ENCODE data around the gene OR52I1. TPM values are rescaled to one million over a fixed set of nuclear protein-coding genes. Genes with fewer than 3 reads are reported as not detected.

Gene OR52I1
- total and polyA plus RNA-seq, 8 donors: 0.08 to 0.14 (median 0.11) TPM; not detected in 3

DNA sequence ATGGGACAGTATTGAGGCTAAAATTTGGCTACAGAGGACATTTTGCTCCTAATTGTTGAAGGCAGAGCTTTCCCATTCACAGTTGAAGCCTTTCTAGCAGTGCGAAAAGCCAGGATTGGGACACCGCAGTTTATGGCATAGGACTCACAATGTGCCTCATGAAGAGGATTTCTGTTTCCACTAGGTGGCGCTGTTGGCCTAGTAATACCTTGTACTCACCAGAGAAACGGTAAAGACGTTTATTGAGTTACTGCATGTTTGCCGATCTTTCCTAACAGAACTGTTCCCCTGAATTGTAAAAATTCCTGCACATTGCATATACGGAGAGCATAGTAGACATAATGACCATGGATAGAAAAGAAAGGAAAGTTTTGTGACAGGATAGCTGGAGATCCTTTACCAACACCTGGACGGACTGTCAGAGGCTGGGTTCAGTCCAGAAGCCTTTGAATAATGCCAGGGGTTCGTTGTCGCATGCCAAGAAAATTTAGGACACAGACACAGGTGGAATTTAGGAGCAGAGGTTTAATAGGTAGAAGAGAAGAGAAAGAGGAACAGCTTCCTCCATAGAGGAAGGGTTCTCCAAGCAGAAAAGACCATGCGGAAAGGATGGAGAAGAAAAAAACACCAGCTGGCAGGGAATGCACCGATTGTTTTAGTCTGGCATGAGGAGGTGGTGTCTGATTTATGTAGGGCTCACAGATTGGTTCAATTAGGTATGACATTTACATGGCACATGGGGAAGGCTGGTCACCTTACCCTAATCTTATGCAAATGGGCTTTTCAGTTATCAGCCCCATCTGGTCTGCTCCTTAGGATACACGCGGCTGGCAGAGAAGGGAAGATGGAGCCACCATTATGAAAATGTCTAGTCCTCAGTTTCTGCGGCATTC lies 32.6 kb downstream of the OR52I1 start:
- Histone ChIP-seq H3K27ac (no peak overlapping the region), H3K27me3 (peaks cover 4 to 5% of the 10 kb centered on the region in 2 donors), H3K4me1 (no peaks in the 10 kb centered on the region), H3K4me3 (no peak overlapping the region), H3K36me3 (no peaks in the 10 kb centered on the region), H3K9me3 (peaks cover 0 to 13% of the 10 kb centered on the region in 2 donors)
- intact Hi-C loops (cut with DNase I): no loop called here
- DNase-seq (peak in 1 of 4 donors; percentile 40), ATAC-seq (peak; percentile 78)
- TF ChIP-seq, protein P1, sequence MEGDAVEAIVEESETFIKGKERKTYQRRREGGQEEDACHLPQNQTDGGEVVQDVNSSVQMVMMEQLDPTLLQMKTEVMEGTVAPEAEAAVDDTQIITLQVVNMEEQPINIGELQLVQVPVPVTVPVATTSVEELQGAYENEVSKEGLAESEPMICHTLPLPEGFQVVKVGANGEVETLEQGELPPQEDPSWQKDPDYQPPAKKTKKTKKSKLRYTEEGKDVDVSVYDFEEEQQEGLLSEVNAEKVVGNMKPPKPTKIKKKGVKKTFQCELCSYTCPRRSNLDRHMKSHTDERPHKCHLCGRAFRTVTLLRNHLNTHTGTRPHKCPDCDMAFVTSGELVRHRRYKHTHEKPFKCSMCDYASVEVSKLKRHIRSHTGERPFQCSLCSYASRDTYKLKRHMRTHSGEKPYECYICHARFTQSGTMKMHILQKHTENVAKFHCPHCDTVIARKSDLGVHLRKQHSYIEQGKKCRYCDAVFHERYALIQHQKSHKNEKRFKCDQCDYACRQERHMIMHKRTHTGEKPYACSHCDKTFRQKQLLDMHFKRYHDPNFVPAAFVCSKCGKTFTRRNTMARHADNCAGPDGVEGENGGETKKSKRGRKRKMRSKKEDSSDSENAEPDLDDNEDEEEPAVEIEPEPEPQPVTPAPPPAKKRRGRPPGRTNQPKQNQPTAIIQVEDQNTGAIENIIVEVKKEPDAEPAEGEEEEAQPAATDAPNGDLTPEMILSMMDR (IDR thresholded peaks at IDR 0.05): peak; percentile 28 to 35

DNA sequence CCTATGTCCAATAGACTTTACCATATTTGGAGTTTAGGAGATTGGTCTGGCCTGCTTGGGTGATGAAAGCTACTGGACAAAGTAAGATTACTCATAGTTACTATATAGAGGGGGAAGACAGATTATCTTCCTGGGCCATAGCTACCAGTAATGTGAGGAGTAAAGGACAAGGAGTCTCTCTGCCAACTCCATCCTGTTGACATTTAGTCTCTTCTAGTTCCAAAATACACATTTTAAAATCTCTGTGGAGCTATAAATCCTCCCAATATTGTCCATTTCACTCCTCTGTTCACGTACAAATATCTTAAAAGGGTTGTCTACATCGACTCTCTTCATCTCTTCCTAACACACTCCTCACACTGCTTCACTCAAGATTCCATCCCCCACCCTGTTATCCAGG lies 42.3 kb downstream of the OR52I1 start:
- ATAC-seq: no peak
- H3K27ac ChIP-seq: no peak overlapping the region
- H3K27me3 ChIP-seq: peaks cover 0 to 6% of the 10 kb centered on the region in 2 donors
- peaks cover 0 to 2% of the 10 kb centered on the region in 2 donors for H3K4me1 ChIP-seq
- DNase-seq: no peak
- H3K36me3 ChIP-seq: no peaks in the 10 kb centered on the region
- no peaks in the 10 kb centered on the region for H3K9me3 ChIP-seq
- TF ChIP-seq, protein P1 (IDR thresholded peaks at IDR 0.05): no peak
- intact Hi-C loops (cut with DNase I): no loop called here
- no peak overlapping the region for H3K4me3 ChIP-seq

DNA sequence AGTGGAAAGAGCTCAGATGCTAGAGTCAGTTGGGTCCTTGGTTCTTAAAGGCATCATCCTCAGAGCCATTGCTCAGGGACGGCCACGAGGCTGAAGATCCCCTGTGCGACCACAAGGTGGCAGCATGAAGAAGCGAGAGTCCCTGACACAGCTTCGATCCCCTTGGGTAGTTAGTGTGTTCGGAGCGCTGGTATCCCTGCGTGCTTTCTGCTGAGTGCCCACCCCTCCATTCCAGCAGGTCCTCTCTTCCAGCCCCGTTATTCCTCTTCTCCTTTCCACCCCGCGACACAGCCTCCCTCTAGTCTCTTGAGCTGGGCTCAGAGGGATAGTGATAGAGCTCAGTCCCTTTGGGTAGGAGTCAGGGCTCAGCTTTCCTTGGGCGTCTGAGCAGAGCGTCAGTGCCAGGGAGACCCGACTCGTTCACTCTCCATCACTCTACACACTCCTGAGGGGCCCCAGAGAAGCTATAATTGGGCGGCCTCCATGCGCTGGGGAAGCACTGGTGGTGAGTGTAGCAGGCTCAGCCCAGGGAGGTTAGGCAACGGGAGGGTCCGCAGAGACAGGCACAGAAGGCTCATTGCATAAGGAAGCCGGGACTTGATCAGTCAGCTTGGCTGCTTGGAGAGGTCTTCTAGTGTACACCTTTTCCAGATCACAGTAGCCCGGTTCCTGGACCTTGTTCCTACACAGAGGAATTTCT lies 43.3 kb downstream of the OR52I1 start, which contains the start of gene OR51D1:
Gene OR51D1, plus strand, starts transcription at position 516 of the 700 bp plus-strand sequence. CDS start 2,314 bp downstream, outside the sequence.
- intact Hi-C loops (cut with DNase I): no loop called here
- TF ChIP-seq, protein P1 (IDR thresholded peaks at IDR 0.05): peak; percentile 77 to 92
- no peak within 1 kb of the TSS for H3K27ac ChIP-seq
- DNase-seq: peak; percentile 37 to 82 (median 64)
- peaks cover 0 to 6% of the 10 kb centered on the region in 2 donors for H3K27me3 ChIP-seq
- H3K9me3 ChIP-seq: no peaks in the 10 kb centered on the region
- peaks cover 0 to 2% of the 10 kb centered on the region in 2 donors for H3K4me1 ChIP-seq
- H3K36me3 ChIP-seq: no peaks in the 10 kb centered on the region
- ATAC-seq: peak; percentile 99
- H3K4me3 ChIP-seq: no peak within 1 kb of the TSS

DNA sequence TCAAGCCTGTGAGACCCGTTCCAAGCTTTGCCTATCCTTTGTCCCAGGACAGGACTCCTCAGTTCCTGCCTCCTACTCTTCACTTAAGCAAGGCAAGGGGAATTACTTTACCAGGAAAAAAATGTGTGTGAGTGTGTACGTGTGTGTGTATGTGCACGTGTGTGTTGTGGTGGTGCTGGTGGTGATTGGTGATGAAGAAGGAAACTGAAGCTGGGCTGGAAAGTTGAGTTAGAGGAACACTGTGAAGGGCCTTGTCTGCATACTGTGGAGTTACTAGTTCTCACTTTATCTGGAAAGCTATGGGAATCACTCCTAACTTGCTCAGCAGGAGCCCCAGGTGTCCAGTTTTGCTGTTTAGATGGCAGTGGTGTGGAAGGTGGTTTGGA lies 43.8 kb downstream of the OR52I1 start:
- no peak for DNase-seq
- H3K36me3 ChIP-seq: no peaks in the 10 kb centered on the region
- intact Hi-C loops (cut with DNase I): no loop called here
- ATAC-seq: no peak
- H3K9me3 ChIP-seq: no peaks in the 10 kb centered on the region
- TF ChIP-seq, protein P1 (IDR thresholded peaks at IDR 0.05): no peak
- peaks cover 0 to 2% of the 10 kb centered on the region in 2 donors for H3K4me1 ChIP-seq
- peaks cover 0 to 6% of the 10 kb centered on the region in 2 donors for H3K27me3 ChIP-seq
- no peak overlapping the region for H3K27ac ChIP-seq
- H3K4me3 ChIP-seq: no peak overlapping the region

DNA sequence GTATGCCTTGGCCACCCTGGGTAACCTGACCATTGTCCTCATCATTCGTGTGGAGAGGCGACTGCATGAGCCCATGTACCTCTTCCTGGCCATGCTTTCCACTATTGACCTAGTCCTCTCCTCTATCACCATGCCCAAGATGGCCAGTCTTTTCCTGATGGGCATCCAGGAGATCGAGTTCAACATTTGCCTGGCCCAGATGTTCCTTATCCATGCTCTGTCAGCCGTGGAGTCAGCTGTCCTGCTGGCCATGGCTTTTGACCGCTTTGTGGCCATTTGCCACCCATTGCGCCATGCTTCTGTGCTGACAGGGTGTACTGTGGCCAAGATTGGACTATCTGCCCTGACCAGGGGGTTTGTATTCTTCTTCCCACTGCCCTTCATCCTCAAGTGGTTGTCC lies 46.1 kb downstream of the OR52I1 start:
- ATAC-seq: no peak
- Histone ChIP-seq H3K27ac (no peak overlapping the region), H3K4me3 (no peak overlapping the region), H3K9me3 (no peaks in the 10 kb centered on the region), H3K27me3 (peaks cover 0 to 6% of the 10 kb centered on the region in 2 donors), H3K36me3 (no peaks in the 10 kb centered on the region), H3K4me1 (peaks cover 0 to 2% of the 10 kb centered on the region in 2 donors)
- intact Hi-C loops (cut with DNase I): loop anchor here in 1 of 2 donors (5.0 kb wide), 1 partner anchor 362 kb away; no protein-coding TSS in a partner anchor
- TF ChIP-seq, protein P1 (IDR thresholded peaks at IDR 0.05): no peak
- DNase-seq: no peak

Data from left lung (tissue), 10 donors.